ENCODE results near the gene ADRA1B.
"Not testable (repeated sequence)": the region's sequence is repeated elsewhere in the genome, so short reads cannot be mapped to it uniquely, and the experiment has no call there.

ADRA1B gene

GRCh38 chr5:159965031-159965837 is 49.0 kb downstream of the ADRA1B start:
- DNase-seq (ENCODE audit: low read depth in 4 of 4, low spot score in 1 of 4), result peak in 3 of 4 experiments; percentile 7 to 17 (median 9)

GRCh38 chr5:159965838-159966128 is 49.5 kb downstream of the ADRA1B start:
- not testable (repeated sequence) for DNase-seq (ENCODE audit: low read depth in 4 of 4, low spot score in 1 of 4)

- no peak for DNase-seq (ENCODE audit: low read depth in 4 of 4, low spot score in 1 of 4)
Observed at GRCh38 chr5:159969966-159970365, 53.7 kb downstream of the ADRA1B start.

- DNase-seq (ENCODE audit: low read depth in 4 of 4, low spot score in 1 of 4), result no peak
Observed at GRCh38 chr5:159971038-159971437, 54.8 kb downstream of the ADRA1B start.

- no peak for DNase-seq (ENCODE audit: low read depth in 4 of 4, low spot score in 1 of 4)
Observed at GRCh38 chr5:159971514-159971913, 55.2 kb downstream of the ADRA1B start.

DNA sequence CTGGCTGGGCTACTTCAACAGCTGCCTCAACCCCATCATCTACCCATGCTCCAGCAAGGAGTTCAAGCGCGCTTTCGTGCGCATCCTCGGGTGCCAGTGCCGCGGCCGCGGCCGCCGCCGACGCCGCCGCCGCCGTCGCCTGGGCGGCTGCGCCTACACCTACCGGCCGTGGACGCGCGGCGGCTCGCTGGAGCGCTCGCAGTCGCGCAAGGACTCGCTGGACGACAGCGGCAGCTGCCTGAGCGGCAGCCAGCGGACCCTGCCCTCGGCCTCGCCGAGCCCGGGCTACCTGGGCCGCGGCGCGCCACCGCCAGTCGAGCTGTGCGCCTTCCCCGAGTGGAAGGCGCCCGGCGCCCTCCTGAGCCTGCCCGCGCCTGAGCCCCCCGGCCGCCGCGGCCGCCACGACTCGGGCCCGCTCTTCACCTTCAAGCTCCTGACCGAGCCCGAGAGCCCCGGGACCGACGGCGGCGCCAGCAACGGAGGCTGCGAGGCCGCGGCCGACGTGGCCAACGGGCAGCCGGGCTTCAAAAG is 55.7 kb downstream of the ADRA1B start:
- no peak for DNase-seq (ENCODE audit: low read depth in 4 of 4, low spot score in 1 of 4)

- no peak for DNase-seq (ENCODE audit: low read depth in 4 of 4, low spot score in 1 of 4)
Observed at GRCh38 chr5:159972538-159973362, 56.5 kb downstream of the ADRA1B start.

DNA sequence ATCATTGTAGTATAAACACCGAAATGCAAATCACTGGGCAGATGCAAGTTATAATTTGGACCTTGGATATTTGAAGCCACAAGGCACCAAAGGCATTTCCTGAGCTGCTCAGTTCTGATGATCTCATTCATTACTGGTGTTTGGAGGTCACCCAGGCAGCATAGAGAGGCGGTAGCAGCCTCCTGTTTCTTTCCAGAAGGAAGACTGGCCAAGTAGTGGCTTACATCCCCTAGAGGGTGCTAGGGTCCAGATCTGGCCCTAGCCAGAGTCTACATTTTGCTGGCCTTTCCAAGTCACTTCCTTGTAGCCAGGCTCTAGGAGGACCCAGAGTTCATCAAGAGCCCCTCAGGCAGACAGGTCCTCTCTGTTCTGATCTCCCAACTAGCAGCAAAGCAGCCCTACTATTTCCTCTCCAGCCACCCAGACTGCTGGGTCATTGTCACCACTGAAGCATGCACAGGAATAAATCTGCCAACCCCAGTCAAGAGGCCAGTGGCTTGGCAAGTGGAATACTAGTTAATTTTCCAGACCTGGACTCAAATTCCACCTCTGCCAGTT is 59.3 kb downstream of the ADRA1B start:
- no peak for DNase-seq (ENCODE audit: low read depth in 4 of 4, low spot score in 1 of 4)

DNA sequence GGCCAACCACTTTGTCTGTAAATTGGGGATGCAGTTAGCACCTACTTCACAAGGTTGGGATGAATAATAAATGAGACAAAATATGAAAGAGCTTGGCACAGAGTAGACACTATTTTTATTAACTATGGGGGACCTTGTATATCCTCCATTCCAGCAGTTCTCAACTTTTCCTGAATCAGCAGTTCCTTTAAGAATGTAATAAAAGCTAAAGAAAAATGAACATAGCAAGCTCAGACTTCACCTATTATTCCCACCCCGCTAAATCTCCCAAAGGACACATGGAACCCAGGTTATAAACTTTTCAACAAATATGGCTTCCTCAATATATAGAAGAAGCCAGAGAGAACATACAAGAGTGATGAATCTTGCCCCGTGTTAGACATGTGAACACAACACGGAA is 60.6 kb downstream of the ADRA1B start:
- DNase-seq (ENCODE audit: low read depth in 4 of 4, low spot score in 1 of 4), result no peak

DNA sequence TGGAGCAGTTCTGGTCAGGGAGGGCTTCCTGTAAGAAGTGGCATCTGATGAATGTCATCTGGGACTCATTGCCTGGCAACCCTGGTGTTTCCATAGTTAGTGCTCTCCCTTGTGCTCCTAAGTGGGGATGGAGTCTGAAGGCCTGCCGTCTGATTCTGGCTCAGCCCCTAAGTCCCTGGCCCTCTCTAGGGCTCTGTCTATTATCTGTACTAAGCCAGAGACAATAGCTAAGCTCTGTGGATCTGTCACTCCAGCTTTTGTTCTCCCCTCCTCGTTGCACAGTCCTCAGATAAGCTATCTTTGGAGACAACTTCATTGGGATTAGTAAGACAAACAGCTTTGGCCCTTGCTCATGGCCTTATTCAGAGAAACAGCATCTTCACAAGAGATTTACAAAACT is 62.1 kb downstream of the ADRA1B start:
- DNase-seq (ENCODE audit: low read depth in 4 of 4, low spot score in 1 of 4), result no peak

DNA sequence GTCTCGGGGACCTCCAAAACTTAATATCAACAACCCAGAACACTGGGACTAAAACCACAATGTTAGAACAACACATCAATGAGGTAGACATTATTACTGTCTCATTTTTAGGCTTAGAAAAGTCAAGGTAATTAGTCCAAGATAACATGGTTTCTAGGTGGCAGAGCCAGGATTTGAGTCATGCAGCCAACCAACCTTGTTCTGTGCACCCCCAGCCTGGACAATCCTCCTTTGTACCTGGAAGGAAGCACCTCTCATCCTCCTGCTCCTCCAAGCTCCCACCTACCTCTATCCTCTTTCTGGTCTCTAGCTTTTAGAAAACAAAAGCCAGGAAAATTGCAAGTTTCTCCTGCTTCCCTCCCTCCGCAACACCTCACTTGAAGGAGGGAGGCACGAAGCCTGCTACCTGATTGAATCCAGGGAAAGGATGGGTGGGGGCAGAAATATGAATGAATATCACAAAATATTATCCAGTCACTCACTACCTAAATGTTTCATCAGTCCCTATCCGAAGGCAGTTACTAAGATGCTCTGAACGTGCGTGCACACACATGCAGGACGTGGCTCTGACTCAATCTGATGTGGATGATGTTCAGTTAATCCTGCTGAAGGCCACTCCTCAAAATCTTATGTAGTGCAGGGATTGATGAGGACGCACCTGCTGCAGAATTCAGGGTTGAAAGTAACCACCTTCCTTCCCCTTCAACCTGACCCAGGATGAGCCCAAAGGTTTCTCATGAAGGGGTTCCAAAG is 66.3 kb downstream of the ADRA1B start:
- no peak for DNase-seq (ENCODE audit: low read depth in 4 of 4, low spot score in 1 of 4)

GRCh38 chr5:159987031-159987674 is 70.9 kb downstream of the ADRA1B start:
- DNase-seq (ENCODE audit: low read depth in 4 of 4, low spot score in 1 of 4), result peak; percentile 38 to 66 (median 54)

- DNase-seq (ENCODE audit: low read depth in 4 of 4, low spot score in 1 of 4), result no peak
Observed at GRCh38 chr5:159990506-159990905, 74.2 kb downstream of the ADRA1B start.

DNA sequence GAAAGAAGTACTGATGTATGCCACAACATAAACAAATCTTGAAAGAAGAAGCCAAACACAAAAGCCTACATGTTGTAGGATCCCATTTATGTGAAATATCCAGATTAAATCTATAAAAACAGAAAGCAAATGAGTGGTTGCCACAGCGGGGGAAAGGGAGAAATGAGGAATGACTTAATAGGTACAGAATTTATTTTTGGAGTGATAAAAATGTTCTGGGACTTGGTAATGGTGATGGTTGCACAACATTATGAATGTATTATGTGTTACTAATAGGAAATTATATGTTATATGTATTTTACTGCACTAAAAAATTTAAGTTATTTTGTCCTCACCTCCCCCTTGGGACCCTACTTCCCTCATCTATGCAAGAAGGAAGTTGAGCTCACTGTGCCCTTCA is 76.3 kb downstream of the ADRA1B start:
- no peak for DNase-seq (ENCODE audit: low read depth in 4 of 4, low spot score in 1 of 4)

GRCh38 chr5:159993194-159993593 is 76.9 kb downstream of the ADRA1B start:
- no peak for DNase-seq (ENCODE audit: low read depth in 4 of 4, low spot score in 1 of 4)

- no peak for DNase-seq (ENCODE audit: low read depth in 4 of 4, low spot score in 1 of 4)
Observed at GRCh38 chr5:159995907-159996306, 79.6 kb downstream of the ADRA1B start.

GRCh38 chr5:160001457-160001856 is 85.2 kb downstream of the ADRA1B start:
- no peak for DNase-seq (ENCODE audit: low read depth in 4 of 4, low spot score in 1 of 4)

DNA sequence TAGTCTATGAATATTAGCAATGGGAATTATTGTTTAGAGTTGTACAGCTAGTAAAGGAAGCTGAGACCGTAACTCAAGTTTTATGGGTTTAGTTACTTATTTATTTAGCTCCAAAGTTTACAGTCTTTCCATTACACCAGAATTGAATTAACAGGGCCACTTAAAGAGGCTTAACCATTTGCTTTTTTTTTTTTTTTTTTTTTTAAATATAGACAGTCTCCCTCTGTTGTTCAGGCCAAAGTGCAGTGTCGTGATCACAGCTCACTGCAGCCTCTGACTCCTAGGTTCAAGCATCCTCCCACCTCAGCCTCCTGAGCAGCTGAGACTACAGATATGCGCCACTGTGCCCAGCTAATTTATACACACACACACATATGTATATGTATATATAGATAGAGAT is 91.2 kb downstream of the ADRA1B start:
- no peak for DNase-seq (ENCODE audit: low read depth in 4 of 4, low spot score in 1 of 4)

GRCh38 chr5:160008529-160008876 is 92.2 kb downstream of the ADRA1B start:
- DNase-seq (ENCODE audit: low read depth in 4 of 4, low spot score in 1 of 4), result not testable (repeated sequence)

GRCh38 chr5:160008877-160009590 is 92.8 kb downstream of the ADRA1B start, which contains the start of gene TTC1:
Gene TTC1 (plus strand): TSS chr5:160009139. CDS start chr5:160010529, 1,390 bp downstream.
- DNase-seq (ENCODE audit: low read depth in 4 of 4, low spot score in 1 of 4), result peak; percentile 71 to 89 (median 87)
